HepG2 (cell line): Measurements from ENCODE around the gene IHH. TPM values are rescaled to one million over a fixed set of nuclear protein-coding genes. Genes with fewer than 3 reads are reported as not detected.

ENCODE experiments used
- CENPT ChIP-seq: sonication (generic); formaldehyde crosslinking; IDR thresholded peaks from 2 replicates; pipeline ENCODE4 v1.8.0; 2022; ENCODE audit warnings: low read depth, mild to moderate bottlenecking, moderate library complexity, missing genetic modification reagents
- CHD4 ChIP-seq: fragments of 200-600 bp; sonication (generic); IDR thresholded peaks from 2 replicates; pipeline ENCODE4 v1.7.0; 2017; ENCODE audit warnings: mild to moderate bottlenecking, low read length, borderline replicate concordance
- DPF2 ChIP-seq: sonication (generic); formaldehyde crosslinking; IDR thresholded peaks from 2 replicates; pipeline ENCODE4 v1.4.0; 2020; ENCODE audit warnings: mild to moderate bottlenecking, low read depth, missing genetic modification reagents, borderline replicate concordance
- ERF ChIP-seq: IDR thresholded peaks from 2 replicates; pipeline ENCODE4 v1.6.1; 2018; ENCODE audit warnings: missing biosample characterization, missing genetic modification reagents
- HOXA7 ChIP-seq: sonication (generic); formaldehyde crosslinking; IDR thresholded peaks from 2 replicates; pipeline ENCODE4 v1.8.1; 2022; ENCODE audit warnings: mild to moderate bottlenecking, missing genetic modification reagents, moderate library complexity
- LRRFIP1 ChIP-seq: sonication (generic); formaldehyde crosslinking; conservative IDR thresholded peaks from 2 replicates; pipeline ENCODE4 v1.4.0; 2020; ENCODE audit warnings: missing genetic modification reagents
- MXD1 ChIP-seq: sonication (generic); formaldehyde crosslinking; IDR thresholded peaks from 2 replicates; pipeline ENCODE4 v1.4.0; 2020; ENCODE audit warnings: mild to moderate bottlenecking, missing genetic modification reagents
- REXO4 ChIP-seq: sonication (generic); formaldehyde crosslinking; IDR thresholded peaks from 2 replicates; pipeline ENCODE4 v1.8.0; 2022; ENCODE audit warnings: missing genetic modification reagents, mild to moderate bottlenecking, borderline replicate concordance
- ZBTB10 ChIP-seq: sonication (generic); formaldehyde crosslinking; IDR thresholded peaks from 2 replicates; pipeline ENCODE4 v1.4.0; 2020; ENCODE audit warnings: missing genetic modification reagents, borderline replicate concordance
- ZBTB25 ChIP-seq: IDR thresholded peaks from 2 replicates; pipeline ENCODE4 v1.6.1; 2018; ENCODE audit warnings: missing genetic modification reagents
- ZFP1 ChIP-seq: IDR thresholded peaks from 2 replicates; pipeline ENCODE4 v1.6.1; 2016
- ZNF205 ChIP-seq: IDR thresholded peaks from 2 replicates; pipeline ENCODE4 v1.6.1; 2018; ENCODE audit warnings: missing biosample characterization, missing genetic modification reagents
- ZNF383 ChIP-seq: sonication (generic); formaldehyde crosslinking; IDR thresholded peaks from 2 replicates; pipeline ENCODE4 v1.4.0; 2020; ENCODE audit warnings: missing genetic modification reagents, mild to moderate bottlenecking, borderline replicate concordance
- ZNF574 ChIP-seq: sonication (generic); formaldehyde crosslinking; IDR thresholded peaks from 2 replicates; pipeline ENCODE4 v1.4.0; 2020; ENCODE audit warnings: missing genetic modification reagents
- ZNF652 ChIP-seq: IDR thresholded peaks from 2 replicates; pipeline ENCODE4 v1.6.1; 2016; ENCODE audit warnings: low read depth, borderline replicate concordance
- ZNF7 ChIP-seq: IDR thresholded peaks from 2 replicates; pipeline ENCODE4 v1.6.1; 2016; ENCODE audit warnings: missing biosample characterization, missing genetic modification reagents
- ZSCAN9 ChIP-seq: IDR thresholded peaks from 2 replicates; pipeline ENCODE4 v1.6.1; 2016; ENCODE audit warnings: borderline replicate concordance
- polyA plus RNA-seq, 8 experiments: library from polyadenylated mRNA; depleted of rRNA in 3 of 8; stranded (reverse) in 7 of 8; unstranded in 1 of 8; fragments of >200 nt; fragmentation: Illumina TruSeq in 4 of 8; extraction: Trizol in 4 of 8; gene quantifications; 2 replicates each; pipeline versions ENCODE4 v1.2.1 to v1.2.3, GENCODE V29; 2011 to 2016; ENCODE audit warnings: low read depth in 4 of 8, missing spikeins in 1 of 8, mixed read lengths in 1 of 8; ENCODE audit not compliant: insufficient read depth in 1 of 8
- total RNA-seq, 5 experiments: library from RNA; depleted of rRNA; stranded (reverse); fragments of >200 nt; fragmentation: Illumina TruSeq; extraction: Trizol; gene quantifications; 2 replicates each; pipeline ENCODE4 v1.2.3, GENCODE V29; 2016; ENCODE audit warnings: low read depth in 1 of 5
- TF ChIP-seq, protein P1 (sequence below): sonication (generic); formaldehyde crosslinking; IDR thresholded peaks from 2 replicates; pipeline ENCODE4 v1.4.0; 2020; ENCODE audit warnings: low read depth, mild to moderate bottlenecking, missing genetic modification reagents

Gene IHH
- total and polyA plus RNA-seq, 2 of the 13 experiments (the other 11 are each of a cell fraction or from before 2014, with no cell fraction given), result 0.42 TPM; not detected in 1

DNA sequence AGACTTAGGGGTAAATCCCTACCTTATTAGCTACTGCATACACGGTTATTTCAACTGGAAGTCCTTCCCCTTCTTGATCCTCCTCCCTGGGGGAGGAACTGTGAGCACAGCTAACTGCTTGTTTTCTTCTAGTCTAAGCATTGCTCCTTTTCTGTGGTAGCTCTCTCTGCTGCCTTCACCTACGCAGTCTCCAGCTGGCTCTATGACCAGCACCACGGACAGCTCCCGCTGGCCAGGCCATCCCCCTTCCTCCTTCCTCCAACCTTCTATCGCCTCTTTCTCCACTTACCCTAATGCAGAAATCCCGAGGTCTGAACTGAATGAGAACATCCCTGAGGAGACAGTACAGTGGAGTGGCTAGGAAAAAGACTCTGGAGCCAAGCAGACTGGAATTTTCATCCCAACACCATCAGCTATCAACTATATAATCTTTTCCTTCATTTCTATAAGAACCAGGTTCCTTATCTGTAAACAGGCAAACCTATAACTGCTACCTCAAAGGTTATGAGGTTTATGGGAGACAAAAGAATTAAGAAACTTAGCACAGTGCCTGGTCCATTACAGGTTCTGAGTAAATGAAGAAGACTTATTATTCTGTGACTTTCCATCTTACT lies 14.7 kb downstream of the IHH start (continued):
- TF ChIP-seq CHD4 (no peak), DPF2 (CRISPR knock-in tag) (no peak), HOXA7 (peak; percentile 84; the same call in 1 of the 2 replicates), ERF (CRISPR knock-in tag) (peak; percentile 96), ZFP1 (CRISPR knock-in tag) (peak; percentile 54; the same call in 1 of the 2 replicates), ZNF205 (CRISPR knock-in tag) (0 out of 2 replicates have a peak, but pooled peaks have one; percentile 31), CENPT (CRISPR knock-in tag) (0 out of 2 replicates have a peak, but pooled peaks have one; percentile 33), LRRFIP1 (CRISPR knock-in tag) (peak; percentile 95), ZBTB10 (peak; percentile 27; the same call in 1 of the 2 replicates), REXO4 (CRISPR knock-in tag) (0 out of 2 replicates have a peak, but pooled peaks have one; percentile 37), ZSCAN9 (CRISPR knock-in tag) (peak; percentile 98), MXD1 (CRISPR knock-in tag) (peak; percentile 44; the same call in 1 of the 2 replicates), ZNF652 (CRISPR knock-in tag) (no peak), ZBTB25 (CRISPR knock-in tag) (peak; percentile 79), ZNF7 (peak; percentile 48; the same call in 1 of the 2 replicates), ZNF383 (CRISPR knock-in tag) (no peak), ZNF574 (peak; percentile 61)
- TF ChIP-seq, protein P1, sequence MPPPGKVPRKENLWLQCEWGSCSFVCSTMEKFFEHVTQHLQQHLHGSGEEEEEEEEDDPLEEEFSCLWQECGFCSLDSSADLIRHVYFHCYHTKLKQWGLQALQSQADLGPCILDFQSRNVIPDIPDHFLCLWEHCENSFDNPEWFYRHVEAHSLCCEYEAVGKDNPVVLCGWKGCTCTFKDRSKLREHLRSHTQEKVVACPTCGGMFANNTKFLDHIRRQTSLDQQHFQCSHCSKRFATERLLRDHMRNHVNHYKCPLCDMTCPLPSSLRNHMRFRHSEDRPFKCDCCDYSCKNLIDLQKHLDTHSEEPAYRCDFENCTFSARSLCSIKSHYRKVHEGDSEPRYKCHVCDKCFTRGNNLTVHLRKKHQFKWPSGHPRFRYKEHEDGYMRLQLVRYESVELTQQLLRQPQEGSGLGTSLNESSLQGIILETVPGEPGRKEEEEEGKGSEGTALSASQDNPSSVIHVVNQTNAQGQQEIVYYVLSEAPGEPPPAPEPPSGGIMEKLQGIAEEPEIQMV, result peak; percentile 49; the same call in 1 of the 2 replicates
